HCT116 (cell line): ENCODE measurements around the gene BFSP1. TPM values are rescaled to one million over a fixed set of nuclear protein-coding genes. Genes with fewer than 3 reads are reported as not detected.
A peak's percentile ranks its signal among the peaks of the same experiment; 100 is the strongest.

Experiments used
- ATAC-seq: fragments of 200-7000 bp; cut with Tn5 transposase; 2 replicates; pipeline ENCODE4 v1.9.1; 2020; ENCODE audit warnings: mild to moderate bottlenecking, moderate library complexity
- BruUV-seq: library from RNA; stranded (reverse); fragments of 400-500 nt; replicated peaks from 2 replicates; lab custom pipeline; 2021; lab: Mats Ljungman, UMichigan
- CTCF ChIA-PET: fragments of 300-600 bp; sonication (Branson Sonifier 250); formaldehyde crosslinking; loops from one replicate; lab custom pipeline; 2021; ENCODE audit warnings: antibody characterized with exemption; lab: Charles Lee
- POLR2A ChIA-PET: fragments of 300-600, 350-600 bp; sonication (Branson Sonifier 250); formaldehyde crosslinking; loops from one replicate; lab custom pipeline; 2021; ENCODE audit warnings: antibody characterized with exemption; lab: Charles Lee
- RAD21 ChIA-PET, 2 experiments: fragments of 300-600 bp; sonication (Branson Sonifier 250); formaldehyde crosslinking; loops; one replicate each; lab custom pipeline; 2023; ENCODE audit warnings: low total read pairs in 2 of 2; ENCODE audit not compliant: uncharacterized antibody in 2 of 2, unreplicated experiment in 2 of 2, low non-redundant PET in 1 of 2; lab: Charles Lee
- DNase-seq: peaks from one replicate; pipeline ENCODE4 v3.0.0-alpha.2; 2010; ENCODE audit warnings: low read depth, low spot score
- H2AFZ ChIP-seq: fragments of 200-600 bp; shearing (Covaris generic), sonication (generic); 2 replicates; pipeline ENCODE4 v1.6.1; 2017; ENCODE audit warnings: low read depth, mixed run types, mixed read lengths, antibody characterized with exemption, low read length; ENCODE audit not compliant: poor library complexity, severe bottlenecking
- H3K27ac ChIP-seq: 2 replicates; pipeline ENCODE4 v1.5.1; 2012; ENCODE audit warnings: low read depth, low read length
- H3K27me3 ChIP-seq: fragments of 200-600 bp; sonication (generic); 2 replicates; pipeline ENCODE4 v1.6.1; 2016; ENCODE audit warnings: mixed run types, low read length, mixed read lengths; ENCODE audit not compliant: insufficient read depth
- H3K36me3 ChIP-seq, 2 experiments: fragments of 200-500 bp in 1 of 2; fragments of 200-600 bp in 1 of 2; sonication (Bioruptor generic) in 1 of 2; sonication (generic) in 1 of 2; 2 replicates each; pipeline versions ENCODE4 v1.5.1 to v1.6.1; 2014 to 2016; ENCODE audit warnings: low read length in 2 of 2, inconsistent platforms in 1 of 2, mixed read lengths in 1 of 2, mixed run types in 1 of 2; ENCODE audit not compliant: insufficient read depth in 2 of 2, control insufficient read depth in 1 of 2
- H3K4me1 ChIP-seq, 2 experiments: fragments of 200-600 bp in 1 of 2; sonication (generic) in 1 of 2; 2 replicates each; pipeline versions ENCODE4 v1.5.1 to v1.6.1; 2012 to 2017; ENCODE audit warnings: low read length in 2 of 2, inconsistent platforms in 1 of 2, mild to moderate bottlenecking in 1 of 2, mixed read lengths in 1 of 2, mixed run types in 1 of 2, moderate library complexity in 1 of 2; ENCODE audit not compliant: insufficient read depth in 2 of 2, control insufficient read depth in 1 of 2
- H3K4me2 ChIP-seq: fragments of 200-600 bp; sonication (generic); 2 replicates; pipeline ENCODE4 v1.6.1; 2017; ENCODE audit warnings: mixed run types, low read length, mixed read lengths
- H3K4me3 ChIP-seq, 2 experiments: fragments of 200-600 bp in 1 of 2; sonication (generic) in 1 of 2; replicated peaks in 1 of 2; 2 replicates each; pipeline ENCODE4 v1.5.1; 2011 to 2016; ENCODE audit warnings: low read length in 2 of 2, control low read depth in 1 of 2, low read depth in 1 of 2, mild to moderate bottlenecking in 1 of 2, mixed read lengths in 1 of 2, mixed run types in 1 of 2
- H3K79me2 ChIP-seq: fragments of 200-600 bp; sonication (generic); 2 replicates; pipeline ENCODE4 v1.6.1; 2017; ENCODE audit warnings: mild to moderate bottlenecking, mixed run types, low read length, moderate library complexity, mixed read lengths; ENCODE audit not compliant: insufficient read depth
- H3K9ac ChIP-seq: fragments of 200-600 bp; sonication (generic); 2 replicates; pipeline ENCODE4 v1.6.1; 2016; ENCODE audit warnings: low read length, mixed read lengths
- H3K9me2 ChIP-seq: fragments of 200-600 bp; sonication (generic), shearing (Covaris generic); 2 replicates; pipeline ENCODE4 v1.6.1; 2017; ENCODE audit warnings: mixed run types, mild to moderate bottlenecking, moderate library complexity; ENCODE audit not compliant: insufficient read depth
- H3K9me3 ChIP-seq, 2 experiments: fragments of 200-500 bp in 1 of 2; fragments of 200-600 bp in 1 of 2; sonication (Bioruptor generic) in 1 of 2; sonication (generic) in 1 of 2; 2 replicates each; pipeline ENCODE4 v1.6.1; 2014 to 2017; ENCODE audit warnings: low read length in 2 of 2, mixed read lengths in 2 of 2, inconsistent platforms in 1 of 2, low read depth in 1 of 2, mild to moderate bottlenecking in 1 of 2, mixed run types in 1 of 2, moderate library complexity in 1 of 2; ENCODE audit not compliant: control insufficient read depth in 1 of 2, insufficient read depth in 1 of 2
- H4K20me1 ChIP-seq: fragments of 200-600 bp; sonication (generic), shearing (Covaris generic); 2 replicates; pipeline ENCODE4 v1.6.1; 2017; ENCODE audit warnings: mixed run types, mild to moderate bottlenecking, moderate library complexity; ENCODE audit not compliant: insufficient read depth
- ATF3 ChIP-seq: IDR thresholded peaks from 2 replicates; pipeline ENCODE4 v1.6.1; 2012
- CBX3 ChIP-seq: IDR thresholded peaks from 2 replicates; pipeline ENCODE4 v1.6.1; 2012; ENCODE audit warnings: low read depth
- EGR1 ChIP-seq: IDR thresholded peaks from 2 replicates; pipeline ENCODE4 v1.6.1; 2012; ENCODE audit warnings: low read depth
- EZH2phosphoT487 ChIP-seq: fragments of 200-600 bp; IDR thresholded peaks from 2 replicates; pipeline ENCODE4 v1.6.1; 2018; ENCODE audit warnings: antibody characterized with exemption, borderline replicate concordance
- FOSL1 ChIP-seq: IDR thresholded peaks from 2 replicates; pipeline ENCODE4 v1.6.1; 2012; ENCODE audit warnings: low read depth
- JUND ChIP-seq: IDR thresholded peaks from 2 replicates; pipeline ENCODE4 v1.6.1; 2012
- POLR2AphosphoS5 ChIP-seq: IDR thresholded peaks from 2 replicates; pipeline ENCODE4 v1.6.1; 2011; ENCODE audit warnings: mild to moderate bottlenecking, low read depth, low read length, moderate library complexity
- SP1 ChIP-seq: IDR thresholded peaks from 2 replicates; pipeline ENCODE4 v1.6.1; 2012; ENCODE audit warnings: low read depth
- TCF7L2 ChIP-seq: IDR thresholded peaks from 2 replicates; pipeline ENCODE4 v1.7.0; 2011; ENCODE audit warnings: borderline replicate concordance, inconsistent platforms; ENCODE audit not compliant: insufficient read depth, insufficient read length; ENCODE audit errors: extremely low read depth
- ZNF274 ChIP-seq: fragments of 200-500 bp; sonication (Bioruptor generic); IDR thresholded peaks from 2 replicates; pipeline ENCODE4 v1.6.1; 2014; ENCODE audit warnings: mild to moderate bottlenecking, low read depth, low read length, inconsistent platforms
- intact Hi-C: fragments of 100-400 bp; cut with micrococcal nuclease; formaldehyde crosslinking; loops from 2 replicates; pipeline ENCODE4 v1.10.0; 2022
- total RNA-seq: library from RNA; stranded (reverse); gene quantifications from one replicate; pipeline ENCODE4 v1.2.1, GENCODE V29; 2021; ENCODE audit not compliant: unreplicated experiment
- TF ChIP-seq, protein P1 (sequence below), 3 experiments: fragments of 200-600 bp in 1 of 3; sonication (generic) in 1 of 3; IDR thresholded peaks in 2 of 3; conservative IDR thresholded peaks in 1 of 3; 2 replicates each; pipeline ENCODE4 v1.5.1; 2012 to 2017; ENCODE audit warnings: low read depth in 2 of 3, low read length in 2 of 3, antibody characterized with exemption in 1 of 3, borderline replicate concordance in 1 of 3, control low read depth in 1 of 3, mild to moderate bottlenecking in 1 of 3, mixed read lengths in 1 of 3, mixed run types in 1 of 3, moderate library complexity in 1 of 3; ENCODE audit not compliant: insufficient read depth in 1 of 3
- TF ChIP-seq, protein P2 (sequence below): IDR thresholded peaks from 2 replicates; pipeline ENCODE4 v1.6.1; 2011; ENCODE audit warnings: mild to moderate bottlenecking, low read length, moderate library complexity; ENCODE audit not compliant: insufficient replicate concordance; ENCODE audit errors: extremely low read depth

BFSP1 gene
- total RNA-seq, 1 experiment from 2014 or later, result 8.8 TPM

- TF ChIP-seq EGR1, result no peak
- 0 out of 2 replicates have a peak, but pooled peaks have one; percentile 27 for TF ChIP-seq SP1
- TF ChIP-seq TCF7L2, result no peak
- no peak for TF ChIP-seq POLR2AphosphoS5
- TF ChIP-seq CBX3, result 0 out of 2 replicates have a peak, but pooled peaks have one; percentile 22
- no peak for TF ChIP-seq EZH2phosphoT487
- TF ChIP-seq, protein P1, sequence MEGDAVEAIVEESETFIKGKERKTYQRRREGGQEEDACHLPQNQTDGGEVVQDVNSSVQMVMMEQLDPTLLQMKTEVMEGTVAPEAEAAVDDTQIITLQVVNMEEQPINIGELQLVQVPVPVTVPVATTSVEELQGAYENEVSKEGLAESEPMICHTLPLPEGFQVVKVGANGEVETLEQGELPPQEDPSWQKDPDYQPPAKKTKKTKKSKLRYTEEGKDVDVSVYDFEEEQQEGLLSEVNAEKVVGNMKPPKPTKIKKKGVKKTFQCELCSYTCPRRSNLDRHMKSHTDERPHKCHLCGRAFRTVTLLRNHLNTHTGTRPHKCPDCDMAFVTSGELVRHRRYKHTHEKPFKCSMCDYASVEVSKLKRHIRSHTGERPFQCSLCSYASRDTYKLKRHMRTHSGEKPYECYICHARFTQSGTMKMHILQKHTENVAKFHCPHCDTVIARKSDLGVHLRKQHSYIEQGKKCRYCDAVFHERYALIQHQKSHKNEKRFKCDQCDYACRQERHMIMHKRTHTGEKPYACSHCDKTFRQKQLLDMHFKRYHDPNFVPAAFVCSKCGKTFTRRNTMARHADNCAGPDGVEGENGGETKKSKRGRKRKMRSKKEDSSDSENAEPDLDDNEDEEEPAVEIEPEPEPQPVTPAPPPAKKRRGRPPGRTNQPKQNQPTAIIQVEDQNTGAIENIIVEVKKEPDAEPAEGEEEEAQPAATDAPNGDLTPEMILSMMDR (IDR thresholded peaks at IDR 0.05 in 2 of 3, conservative IDR thresholded peaks at IDR 0.05 in 1 of 3; ENCODE audit: borderline replicate concordance in 1 of 3, insufficient read depth in 1 of 3, low read depth in 2 of 3, low read length in 2 of 3), result no peak
- no peak for TF ChIP-seq ZNF274
Measured at GRCh38 chr20:17538517-17539170, 7.5 kb upstream of the BFSP1 start (continued).

GRCh38 chr20:17537959-17538358 is 6.8 kb upstream of the BFSP1 start:
- H3K79me2 ChIP-seq, result no peaks in the 10 kb centered on the region
- H3K27me3 ChIP-seq, result no peaks in the 10 kb centered on the region
- intact Hi-C loops, result loop anchor here (1.0 to 10.0 kb wide), 4 partner anchors 31 to 457 kb away; no protein-coding TSS in a partner anchor
- no peak for DNase-seq
- TF ChIP-seq JUND (no peak), EGR1 (no peak), FOSL1 (no peak), ATF3 (no peak)
- TF ChIP-seq, protein P1 (IDR thresholded peaks at IDR 0.05 in 2 of 3, conservative IDR thresholded peaks at IDR 0.05 in 1 of 3; ENCODE audit: borderline replicate concordance in 1 of 3, insufficient read depth in 1 of 3, low read depth in 2 of 3, low read length in 2 of 3), result no peak
- TF ChIP-seq, protein P2, sequence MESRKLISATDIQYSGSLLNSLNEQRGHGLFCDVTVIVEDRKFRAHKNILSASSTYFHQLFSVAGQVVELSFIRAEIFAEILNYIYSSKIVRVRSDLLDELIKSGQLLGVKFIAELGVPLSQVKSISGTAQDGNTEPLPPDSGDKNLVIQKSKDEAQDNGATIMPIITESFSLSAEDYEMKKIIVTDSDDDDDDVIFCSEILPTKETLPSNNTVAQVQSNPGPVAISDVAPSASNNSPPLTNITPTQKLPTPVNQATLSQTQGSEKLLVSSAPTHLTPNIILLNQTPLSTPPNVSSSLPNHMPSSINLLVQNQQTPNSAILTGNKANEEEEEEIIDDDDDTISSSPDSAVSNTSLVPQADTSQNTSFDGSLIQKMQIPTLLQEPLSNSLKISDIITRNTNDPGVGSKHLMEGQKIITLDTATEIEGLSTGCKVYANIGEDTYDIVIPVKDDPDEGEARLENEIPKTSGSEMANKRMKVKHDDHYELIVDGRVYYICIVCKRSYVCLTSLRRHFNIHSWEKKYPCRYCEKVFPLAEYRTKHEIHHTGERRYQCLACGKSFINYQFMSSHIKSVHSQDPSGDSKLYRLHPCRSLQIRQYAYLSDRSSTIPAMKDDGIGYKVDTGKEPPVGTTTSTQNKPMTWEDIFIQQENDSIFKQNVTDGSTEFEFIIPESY, result no peak
- TF ChIP-seq, all 23 proteins: peak for 0
- no peak overlapping the region for H2AFZ ChIP-seq
- no TSS peak for BruUV-seq
- CTCF ChIA-PET, result no interaction called here
- POLR2A ChIA-PET, result no interaction called here
- H3K9ac ChIP-seq, result no peak overlapping the region
- no peaks in the 10 kb centered on the region for H3K36me3 ChIP-seq
- no peak for ATAC-seq
- no peaks in the 10 kb centered on the region for H3K9me3 ChIP-seq
- RAD21 ChIA-PET, result no interaction called here
- no peak overlapping the region for H3K27ac ChIP-seq
- no peaks in the 10 kb centered on the region for H4K20me1 ChIP-seq
- no peak overlapping the region for H3K4me2 ChIP-seq
- H3K4me1 ChIP-seq, result peaks cover 31 to 42% of the 10 kb centered on the region in 2 experiments
- no peaks in the 10 kb centered on the region for H3K9me2 ChIP-seq
- H3K4me3 ChIP-seq, result no peak overlapping the region
